ENCODE results near the gene DEPDC5. TPM values are rescaled to one million over a fixed set of nuclear protein-coding genes. Genes with fewer than 3 reads are reported as not detected.

The DEPDC5 gene
- polyA plus RNA-seq, 1 donor, result 6.8 TPM

DNA sequence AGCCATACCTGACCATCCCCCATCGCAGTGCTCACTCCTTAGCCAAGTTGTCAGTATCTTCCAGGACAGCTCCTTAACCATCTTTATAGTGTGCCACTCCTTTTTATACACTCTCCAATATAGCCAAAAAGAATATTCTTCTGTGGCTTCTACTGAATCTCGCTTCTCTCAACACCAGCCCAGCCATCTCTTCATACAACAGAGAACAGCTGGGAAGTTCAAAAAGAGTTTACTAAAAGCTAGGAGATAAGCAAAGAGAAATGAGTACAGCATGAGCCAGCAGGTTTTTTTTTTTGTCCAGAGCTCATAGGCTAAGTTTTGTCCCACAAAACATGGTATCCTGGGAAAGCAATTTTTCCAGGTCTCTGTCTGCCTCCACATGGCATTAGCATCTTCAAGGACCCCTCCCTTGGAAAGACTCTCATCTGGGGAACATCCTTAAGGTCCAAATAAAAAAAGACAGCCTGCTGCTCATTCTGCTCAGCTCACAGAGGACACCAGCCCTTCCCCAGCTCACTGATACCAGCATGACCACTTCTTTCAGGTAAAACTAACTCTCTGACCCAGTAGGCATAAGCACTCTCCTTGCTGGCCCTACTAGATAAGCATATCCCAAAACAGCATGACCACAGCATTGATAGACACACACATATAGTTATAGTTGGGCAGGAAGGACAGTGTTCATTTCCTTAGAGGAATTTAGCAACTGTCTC is 141.7 kb downstream of the DEPDC5 start:
- DNase-seq (ENCODE audit: low read depth), result no peak

DNA sequence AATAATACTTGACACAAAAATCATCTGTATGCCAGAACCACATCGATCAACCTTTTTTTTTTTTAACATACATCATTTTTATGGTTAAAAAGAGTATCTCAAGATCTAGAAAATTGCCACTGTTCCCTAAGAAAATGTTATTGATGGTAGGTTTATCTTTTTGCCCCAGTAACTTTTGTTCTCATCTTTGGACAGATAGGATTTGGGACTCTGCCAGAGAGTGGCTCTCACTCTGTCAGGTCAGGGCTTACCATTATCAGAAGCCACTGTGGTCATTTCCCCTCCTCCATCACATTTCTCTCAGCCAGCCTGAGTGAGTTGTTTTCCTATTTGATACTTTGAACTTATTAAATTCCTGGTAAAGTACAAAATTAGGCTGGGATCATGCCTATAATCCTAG is 142.7 kb downstream of the DEPDC5 start:
- DNase-seq (ENCODE audit: low read depth), result no peak

DNA sequence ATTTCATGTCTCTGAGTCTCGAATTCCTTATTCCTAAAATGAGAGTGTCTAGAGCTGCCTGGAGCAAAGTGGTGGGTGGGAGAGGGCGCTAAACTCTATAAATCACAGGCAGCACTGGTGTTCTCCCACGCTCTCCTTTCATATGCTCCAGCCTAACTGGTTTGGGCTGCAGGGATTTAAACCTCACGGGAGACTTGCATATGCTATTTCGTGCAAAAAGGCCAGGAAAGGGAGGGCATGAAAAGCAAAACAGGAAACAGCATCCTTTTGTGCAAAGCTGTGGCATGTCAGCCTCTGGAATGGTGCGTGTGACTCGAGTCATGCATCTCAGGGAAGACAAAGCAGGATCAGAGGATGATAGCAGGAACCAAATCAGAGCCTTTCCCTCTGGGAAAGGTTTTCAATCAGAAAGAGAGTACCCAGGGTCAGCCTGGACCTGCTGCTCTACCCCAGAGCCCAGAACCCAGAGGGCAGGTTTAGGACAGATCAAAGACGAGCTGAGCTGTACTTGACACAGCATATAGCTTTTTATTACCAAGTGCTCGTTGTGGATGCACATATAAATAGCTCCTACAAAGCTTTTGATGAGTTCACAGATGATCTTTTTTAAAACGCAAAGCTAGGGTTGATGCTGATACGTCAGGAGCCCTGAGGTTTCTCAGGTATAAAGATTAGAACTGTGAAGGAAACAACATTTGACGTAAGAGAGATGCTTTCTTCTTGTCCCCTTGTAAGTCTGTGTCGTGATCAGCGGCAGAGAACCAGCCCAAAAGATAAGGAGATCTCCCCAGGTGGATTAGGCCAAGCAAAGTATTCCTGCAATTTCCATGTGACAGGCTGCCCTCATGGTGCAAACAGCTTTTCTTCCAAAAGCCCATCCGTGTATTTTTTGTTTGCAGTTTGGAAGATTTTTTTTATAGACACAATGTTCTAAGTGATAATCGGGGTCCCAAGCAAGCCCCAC is 144.3 kb downstream of the DEPDC5 start:
- DNase-seq (ENCODE audit: low read depth), result no peak

DNA sequence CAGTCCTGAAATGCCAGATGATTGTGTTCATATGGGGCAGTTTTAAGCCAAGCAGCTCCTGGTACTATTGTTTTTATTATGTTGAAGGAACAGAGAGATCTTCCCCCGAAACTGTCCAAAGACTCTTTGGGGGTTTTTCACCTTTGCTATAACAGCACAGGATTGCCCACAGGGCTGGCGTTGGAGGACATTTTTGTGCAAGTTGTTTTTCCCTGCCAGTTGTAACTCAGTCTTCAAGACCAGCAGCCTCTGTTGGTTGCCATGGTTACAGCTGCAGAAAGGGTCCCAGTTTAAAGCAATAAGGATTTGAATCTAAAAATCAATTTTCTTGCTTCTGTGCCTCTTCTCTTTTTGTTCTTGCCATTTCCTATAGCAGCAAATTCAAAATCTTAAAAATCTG is 145.1 kb downstream of the DEPDC5 start:
- DNase-seq (ENCODE audit: low read depth), result no peak

- no peak for DNase-seq (ENCODE audit: low read depth)
Measured at GRCh38 chr22:31899669-31900068, 145.8 kb downstream of the DEPDC5 start.

GRCh38 chr22:31901388-31902137 is 147.7 kb downstream of the DEPDC5 start:
- DNase-seq (ENCODE audit: low read depth), result no peak

- DNase-seq (ENCODE audit: low read depth), result no peak
Measured at GRCh38 chr22:31904651-31905050, 150.8 kb downstream of the DEPDC5 start.

DNA sequence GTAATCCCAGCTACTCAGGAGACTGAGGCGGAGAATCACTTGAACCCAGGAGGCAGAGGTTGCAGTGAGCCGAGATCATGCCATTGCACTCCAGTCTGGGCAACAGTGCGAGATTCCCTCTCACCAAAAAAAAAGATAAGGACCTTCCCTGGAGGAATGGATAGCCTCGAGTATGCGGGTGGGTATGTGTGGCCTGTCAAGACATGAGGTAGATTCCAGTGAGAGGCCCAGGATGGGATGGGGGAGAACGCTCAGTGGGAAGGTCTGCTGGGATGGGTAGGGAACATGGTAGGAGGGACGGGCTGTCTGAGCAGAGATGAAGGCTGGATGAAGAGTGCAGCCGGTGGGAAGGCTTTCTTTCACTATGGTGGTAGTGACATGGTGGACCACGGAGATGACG is 151.5 kb downstream of the DEPDC5 start:
- DNase-seq (ENCODE audit: low read depth), result no peak

GRCh38 chr22:31906086-31906485 is 152.3 kb downstream of the DEPDC5 start:
- no peak for DNase-seq (ENCODE audit: low read depth)

GRCh38 chr22:31906569-31906968 is 152.8 kb downstream of the DEPDC5 start:
- no peak for DNase-seq (ENCODE audit: low read depth)

DNA sequence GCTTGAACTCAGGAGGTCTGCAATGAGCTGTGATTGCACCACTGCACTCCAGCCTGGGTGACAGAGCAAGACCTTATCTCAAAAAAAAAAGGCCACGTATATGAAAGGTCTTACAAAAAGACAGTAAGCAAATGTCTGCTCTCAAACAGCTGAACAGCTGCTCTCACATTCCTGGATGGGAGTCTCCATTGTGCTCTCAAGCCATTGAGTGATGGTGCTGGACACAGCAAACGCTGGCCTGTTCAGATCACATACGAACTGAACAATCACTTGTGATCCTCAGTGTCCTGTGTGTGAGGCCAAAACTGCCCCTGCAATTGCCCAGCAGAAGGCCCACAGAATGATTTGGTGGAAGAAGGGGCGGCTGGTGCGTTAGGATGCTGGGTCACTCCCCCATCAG is 156.2 kb downstream of the DEPDC5 start:
- no peak for DNase-seq (ENCODE audit: low read depth)

- no peak for DNase-seq (ENCODE audit: low read depth)
Measured at GRCh38 chr22:31911565-31912406, 158.0 kb downstream of the DEPDC5 start.

GRCh38 chr22:31912407-31912743 is 158.6 kb downstream of the DEPDC5 start:
- DNase-seq (ENCODE audit: low read depth), result no peak

DNA sequence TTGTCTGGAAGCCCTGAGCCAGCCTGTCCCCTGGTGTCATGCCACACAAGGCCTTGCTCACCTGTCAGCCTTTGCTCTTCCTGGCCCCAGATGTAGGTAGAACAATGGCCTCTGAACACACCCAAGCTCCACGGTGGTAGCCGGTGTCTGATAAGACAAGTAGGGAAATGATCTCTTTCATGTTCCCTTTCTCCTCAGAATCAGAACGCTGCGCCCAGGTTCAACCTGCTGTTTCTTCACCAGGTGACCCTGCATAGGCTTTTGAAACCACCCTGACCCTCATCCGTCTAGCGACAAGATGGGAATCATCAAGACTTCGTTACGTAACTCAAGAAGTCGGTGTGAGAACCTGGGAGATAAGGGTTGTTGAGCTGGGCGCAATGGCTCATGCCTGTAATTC is 161.8 kb downstream of the DEPDC5 start:
- DNase-seq (ENCODE audit: low read depth), result no peak

- DNase-seq (ENCODE audit: low read depth), result no peak
Measured at GRCh38 chr22:31917227-31917921, 163.6 kb downstream of the DEPDC5 start.

- DNase-seq (ENCODE audit: low read depth), result no peak
Measured at GRCh38 chr22:31919730-31920129, 165.9 kb downstream of the DEPDC5 start.

GRCh38 chr22:31920306-31920705 is 166.5 kb downstream of the DEPDC5 start:
- no peak for DNase-seq (ENCODE audit: low read depth)

DNA sequence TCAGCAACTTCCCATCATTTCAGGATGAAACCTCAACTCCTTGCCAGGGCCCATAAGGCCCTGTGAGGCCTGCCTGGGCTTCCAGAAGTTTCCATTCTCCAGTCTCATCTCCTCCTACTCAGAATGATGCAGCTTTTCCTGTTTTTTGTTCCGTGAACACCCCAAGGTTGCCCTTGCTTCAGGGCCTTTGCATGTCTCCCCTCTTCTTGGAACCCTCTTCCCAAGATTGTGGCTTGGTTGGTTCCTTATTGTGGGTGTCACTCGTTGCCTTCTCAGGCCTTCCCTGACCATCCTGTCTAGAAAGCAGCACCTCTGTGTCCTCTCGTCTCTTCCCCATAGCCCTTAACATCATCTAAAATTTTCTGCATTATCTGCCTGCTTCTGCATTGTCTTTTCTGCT is 167.3 kb downstream of the DEPDC5 start:
- DNase-seq (ENCODE audit: low read depth), result no peak

- DNase-seq (ENCODE audit: low read depth), result no peak
Measured at GRCh38 chr22:31922534-31922933, 168.7 kb downstream of the DEPDC5 start.

GRCh38 chr22:31923136-31923535 is 169.3 kb downstream of the DEPDC5 start:
- DNase-seq (ENCODE audit: low read depth), result no peak

- DNase-seq (ENCODE audit: low read depth), result no peak
Measured at GRCh38 chr22:31923747-31924146, 169.9 kb downstream of the DEPDC5 start.
